HepG2 (cell line): ENCODE results near the gene SS18L1. TPM values are rescaled to one million over a fixed set of nuclear protein-coding genes. Genes with fewer than 3 reads are reported as not detected.
A peak's percentile ranks its signal among the peaks of the same experiment; 100 is the strongest.

Experiments
- ATAC-seq: fragments of 200-7000 bp; cut with Tn5 transposase; 3 replicates; pipeline ENCODE4 v1.9.1; 2020; ENCODE audit warnings: mild to moderate bottlenecking, moderate library complexity
- BruUV-seq: library from RNA; stranded (reverse); fragments of 400-500 nt; replicated peaks from 2 replicates; lab custom pipeline; 2021; lab: Mats Ljungman, UMichigan
- CTCF ChIA-PET: fragments of 300-600 bp; formaldehyde crosslinking; extraction: SDS; loops from one replicate; lab custom pipeline; 2021; ENCODE audit warnings: low total read pairs, inconsistent platforms, low intra/inter-chr PET ratio; lab: Yijun Ruan, JAX
- POLR2A ChIA-PET: fragments of 350-600 bp; sonication (Branson Sonifier 250); formaldehyde crosslinking; loops from one replicate; lab custom pipeline; 2020; ENCODE audit warnings: antibody characterized with exemption, inconsistent platforms; lab: Yijun Ruan, JAX
- DNase-seq: peaks from one replicate; pipeline ENCODE4 v3.0.0-alpha.2; 2015; ENCODE audit warnings: low spot score
- FAIRE-seq: peaks from 3 replicates; lab custom pipeline; 2011; peaks lifted over from hg19 to GRCh38; lab: Jason Lieb, UNC
- H2AFZ ChIP-seq: one replicate; pipeline ENCODE4 v1.6.1; 2011; ENCODE audit warnings: low read length, inconsistent platforms
- H3K27ac ChIP-seq: fragments of 300-600 bp; 3 replicates; pipeline ENCODE4 v1.8.0; 2011; ENCODE audit warnings: mixed run types, mild to moderate bottlenecking, mixed read lengths, low read length, inconsistent platforms; ENCODE audit not compliant: insufficient read depth; ENCODE audit errors: extremely low read length
- H3K27me3 ChIP-seq, 2 experiments: fragments of 200-600 bp in 1 of 2; 2 replicates in 1 of 2; 3 replicates in 1 of 2; pipeline versions ENCODE4 v1.6.0 to v1.8.0; 2011; ENCODE audit warnings: low read length in 2 of 2, mild to moderate bottlenecking in 2 of 2, moderate library complexity in 2 of 2, inconsistent platforms in 1 of 2; ENCODE audit not compliant: insufficient read depth in 2 of 2, control insufficient read depth in 1 of 2
- H3K36me3 ChIP-seq, 2 experiments: fragments of 200-600 bp in 1 of 2; replicated peaks in 1 of 2; 2 replicates in 1 of 2; 3 replicates in 1 of 2; pipeline versions ENCODE4 v1.5.1 to v1.8.0; 2011; ENCODE audit warnings: low read length in 2 of 2, inconsistent platforms in 1 of 2; ENCODE audit not compliant: insufficient read depth in 2 of 2, control insufficient read depth in 1 of 2
- H3K4me1 ChIP-seq: 2 replicates; pipeline ENCODE4 v1.5.1; 2012; ENCODE audit warnings: low read length, inconsistent platforms; ENCODE audit not compliant: insufficient read depth
- H3K4me2 ChIP-seq: 2 replicates; pipeline ENCODE4 v1.6.0; 2011; ENCODE audit warnings: low read depth, low read length, inconsistent platforms
- H3K4me3 ChIP-seq, 3 experiments: fragments of 200-600 bp in 1 of 3; sonication (generic), shearing (Covaris generic) in 1 of 3; replicated peaks in 1 of 3; 2 replicates each; pipeline ENCODE4 v1.5.1; 2011 to 2016; ENCODE audit warnings: low read length in 3 of 3, inconsistent platforms in 2 of 3, low read depth in 2 of 3, mild to moderate bottlenecking in 2 of 3, control low read depth in 1 of 3, mixed read lengths in 1 of 3; ENCODE audit not compliant: insufficient read depth in 1 of 3
- H3K79me2 ChIP-seq: one replicate; pipeline ENCODE4 v1.6.1; 2011; ENCODE audit warnings: low read length, inconsistent platforms; ENCODE audit not compliant: insufficient read depth
- H3K9ac ChIP-seq: 2 replicates; pipeline ENCODE4 v1.6.0; 2011; ENCODE audit warnings: mild to moderate bottlenecking, low read depth, low read length, inconsistent platforms; ENCODE audit not compliant: insufficient read depth
- H3K9me3 ChIP-seq: 2 replicates; pipeline ENCODE4 v1.5.1; 2012; ENCODE audit warnings: mild to moderate bottlenecking, low read length
- H4K20me1 ChIP-seq: 2 replicates; pipeline ENCODE4 v1.6.0; 2011; ENCODE audit warnings: inconsistent platforms, mild to moderate bottlenecking, low read length, moderate library complexity; ENCODE audit not compliant: insufficient read depth
- EP300 ChIP-seq, 3 experiments: sonication (generic) in 1 of 3; formaldehyde crosslinking in 1 of 3; IDR thresholded peaks; 2 replicates each; pipeline versions ENCODE4 v1.5.1 to v1.6.1; 2011 to 2020; ENCODE audit warnings: low read depth in 2 of 3, low read length in 2 of 3, borderline replicate concordance in 1 of 3, improper control_type of control experiment in 1 of 3, mild to moderate bottlenecking in 1 of 3, missing genetic modification reagents in 1 of 3, moderate library complexity in 1 of 3
- GTF2F1 ChIP-seq: fragments of 150-350 bp; IDR thresholded peaks from 2 replicates; pipeline ENCODE4 v1.6.1; 2014; ENCODE audit warnings: low read length
- HDAC1 ChIP-seq: sonication (generic); formaldehyde crosslinking; IDR thresholded peaks from 2 replicates; pipeline ENCODE4 v1.5.1; 2020; ENCODE audit warnings: mild to moderate bottlenecking, missing genetic modification reagents
- KMT2A ChIP-seq: sonication (generic); formaldehyde crosslinking; IDR thresholded peaks from 2 replicates; pipeline ENCODE4 v1.4.0; 2020; ENCODE audit warnings: missing genetic modification reagents
- NPAS2 ChIP-seq: sonication (generic); formaldehyde crosslinking; IDR thresholded peaks from 2 replicates; pipeline ENCODE4 v1.8.0; 2022; ENCODE audit warnings: mild to moderate bottlenecking, missing genetic modification reagents, borderline replicate concordance
- NRL ChIP-seq: sonication (generic); formaldehyde crosslinking; IDR thresholded peaks from 2 replicates; pipeline ENCODE4 v1.5.0; 2020; ENCODE audit warnings: missing genetic modification reagents, mild to moderate bottlenecking, moderate library complexity, borderline replicate concordance
- POLR2AphosphoS5 ChIP-seq: IDR thresholded peaks from 2 replicates; pipeline ENCODE4 v1.6.1; 2012; ENCODE audit warnings: low read depth, low read length
- RCOR2 ChIP-seq: IDR thresholded peaks from 2 replicates; pipeline ENCODE4 v1.6.1; 2016; ENCODE audit warnings: missing biosample characterization, missing genetic modification reagents
- SMAD9 ChIP-seq: sonication (generic); formaldehyde crosslinking; IDR thresholded peaks from 2 replicates; pipeline ENCODE4 v1.5.1; 2020; ENCODE audit warnings: mild to moderate bottlenecking, missing genetic modification reagents
- SSRP1 ChIP-seq: IDR thresholded peaks from 2 replicates; pipeline ENCODE4 v1.6.1; 2016; ENCODE audit warnings: control low read depth
- ZIK1 ChIP-seq: sonication (generic); formaldehyde crosslinking; IDR thresholded peaks from 2 replicates; pipeline ENCODE4 v1.5.0; 2020; ENCODE audit warnings: mild to moderate bottlenecking, low read depth, missing genetic modification reagents, borderline replicate concordance
- ZNF317 ChIP-seq: sonication (generic); formaldehyde crosslinking; IDR thresholded peaks from 2 replicates; pipeline ENCODE4 v1.5.0; 2020; ENCODE audit warnings: mild to moderate bottlenecking, missing genetic modification reagents
- ZNF737 ChIP-seq: sonication (generic); formaldehyde crosslinking; IDR thresholded peaks from 2 replicates; pipeline ENCODE4 v1.5.0; 2020; ENCODE audit warnings: missing genetic modification reagents, mild to moderate bottlenecking, borderline replicate concordance
- WGBS: methylation state at CpG from one replicate; pipeline ENCODE4 v1.1.6; 2017; ENCODE audit warnings: low lambda C conversion rate; 5-methylcytosine and 5-hydroxymethylcytosine counted together
- in situ Hi-C: cut with HindIII; loops from 2 replicates; pipeline ENCODE4 v1.10.0; 2017; ENCODE audit warnings: low pct_unique_long_range_greater_than_20kb; ENCODE audit not compliant: extremely low pct_ligation_motif_present
- intact Hi-C: fragments of 100-400 bp; cut with micrococcal nuclease; formaldehyde crosslinking; loops from one replicate; pipeline ENCODE4 v1.10.0; 2022; ENCODE audit not compliant: unreplicated experiment
- polyA plus RNA-seq, 8 experiments: library from polyadenylated mRNA; depleted of rRNA in 3 of 8; stranded (reverse) in 7 of 8; unstranded in 1 of 8; fragments of >200 nt; fragmentation: Illumina TruSeq in 4 of 8; extraction: Trizol in 4 of 8; gene quantifications; 2 replicates each; pipeline versions ENCODE4 v1.2.1 to v1.2.3, GENCODE V29; 2011 to 2016; ENCODE audit warnings: low read depth in 4 of 8, missing spikeins in 1 of 8, mixed read lengths in 1 of 8; ENCODE audit not compliant: insufficient read depth in 1 of 8
- total RNA-seq, 5 experiments: library from RNA; depleted of rRNA; stranded (reverse); fragments of >200 nt; fragmentation: Illumina TruSeq; extraction: Trizol; gene quantifications; 2 replicates each; pipeline ENCODE4 v1.2.3, GENCODE V29; 2016; ENCODE audit warnings: low read depth in 1 of 5
- TF ChIP-seq, protein P1 (sequence below): sonication (generic); formaldehyde crosslinking; IDR thresholded peaks from 2 replicates; pipeline ENCODE4 v1.8.1; 2022; ENCODE audit warnings: low read depth, mild to moderate bottlenecking, missing genetic modification reagents
- TF ChIP-seq, protein P2 (sequence below): sonication (generic); formaldehyde crosslinking; IDR thresholded peaks from 2 replicates; pipeline ENCODE4 v1.4.0; 2020; ENCODE audit warnings: missing genetic modification reagents, borderline replicate concordance
- TF ChIP-seq, protein P3 (sequence below): sonication (generic); formaldehyde crosslinking; conservative IDR thresholded peaks from 2 replicates; pipeline ENCODE4 v1.4.0; 2020; ENCODE audit warnings: missing genetic modification reagents
- TF ChIP-seq, protein P4 (sequence below): sonication (generic); formaldehyde crosslinking; IDR thresholded peaks from 2 replicates; pipeline ENCODE4 v1.5.0; 2020; ENCODE audit warnings: missing genetic modification reagents, mild to moderate bottlenecking, borderline replicate concordance

Gene SS18L1
- total and polyA plus RNA-seq, 2 of the 13 experiments (the other 11 are each of a cell fraction or from before 2014, with no cell fraction given) = 17.8 to 27.6 TPM

DNA sequence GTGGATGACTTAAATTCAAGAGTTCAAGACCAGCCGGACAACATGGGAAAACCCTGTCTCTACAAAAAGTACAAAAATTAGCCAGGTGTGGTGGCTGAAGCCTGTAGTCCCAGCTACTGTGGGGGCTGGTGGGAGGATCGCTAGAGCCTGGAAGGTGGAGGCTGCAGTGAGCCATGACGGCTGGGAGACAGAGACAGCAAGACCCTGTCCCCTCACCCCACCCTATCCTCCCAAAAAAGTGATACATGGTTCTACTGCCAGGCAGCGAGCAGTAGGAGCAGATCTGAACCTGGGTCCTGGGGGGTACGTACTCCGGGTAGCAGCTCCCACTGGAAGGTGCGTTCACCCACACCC is 2.5 kb upstream of the SS18L1 start:
- Histone ChIP-seq H2AFZ (no peak overlapping the region), H3K36me3 (peaks cover 31 to 49% of the 10 kb centered on the region in 2 experiments), H3K4me2 (peak overlapping the region; percentile 90), H3K9me3 (no peaks in the 10 kb centered on the region), H3K9ac (peak overlapping the region; percentile 90; the same call in 1 of the 2 replicates), H4K20me1 (peaks cover 58% of the 10 kb centered on the region), H3K4me3 (peak overlapping the region in 1 of 3 experiments; percentile 87; a peak in 2 of 6 replicates), H3K27me3 (no peaks in the 10 kb centered on the region; a peak in 1 of 5 replicates), H3K79me2 (peaks cover 62% of the 10 kb centered on the region), H3K4me1 (peaks cover 43% of the 10 kb centered on the region), H3K27ac (no peak overlapping the region)
- 88% methylated on average over 7 of the region's 7 CpGs for WGBS
- ChIA-PET CTCF (interaction anchor here (1.2 to 3.5 kb wide), 2 partner anchors 16 to 130 kb away, joined by 4 to 13 read pairs; no protein-coding TSS in a partner anchor), POLR2A (interaction anchor here (1.1 to 3.4 kb wide), 5 partner anchors 12 to 74 kb away, joined by 3 to 45 read pairs (median 6); partner anchors contain the start of genes LSM14B and TAF4)
- ATAC-seq = no peak
- FAIRE-seq = no peak
- no TSS peak for BruUV-seq
- in situ Hi-C loops = loop anchor here (5.0 kb wide), 1 partner anchor 129 kb away; no protein-coding TSS in a partner anchor
- intact Hi-C loops = no loop called here
- DNase-seq = no peak
- TF ChIP-seq, protein P1, sequence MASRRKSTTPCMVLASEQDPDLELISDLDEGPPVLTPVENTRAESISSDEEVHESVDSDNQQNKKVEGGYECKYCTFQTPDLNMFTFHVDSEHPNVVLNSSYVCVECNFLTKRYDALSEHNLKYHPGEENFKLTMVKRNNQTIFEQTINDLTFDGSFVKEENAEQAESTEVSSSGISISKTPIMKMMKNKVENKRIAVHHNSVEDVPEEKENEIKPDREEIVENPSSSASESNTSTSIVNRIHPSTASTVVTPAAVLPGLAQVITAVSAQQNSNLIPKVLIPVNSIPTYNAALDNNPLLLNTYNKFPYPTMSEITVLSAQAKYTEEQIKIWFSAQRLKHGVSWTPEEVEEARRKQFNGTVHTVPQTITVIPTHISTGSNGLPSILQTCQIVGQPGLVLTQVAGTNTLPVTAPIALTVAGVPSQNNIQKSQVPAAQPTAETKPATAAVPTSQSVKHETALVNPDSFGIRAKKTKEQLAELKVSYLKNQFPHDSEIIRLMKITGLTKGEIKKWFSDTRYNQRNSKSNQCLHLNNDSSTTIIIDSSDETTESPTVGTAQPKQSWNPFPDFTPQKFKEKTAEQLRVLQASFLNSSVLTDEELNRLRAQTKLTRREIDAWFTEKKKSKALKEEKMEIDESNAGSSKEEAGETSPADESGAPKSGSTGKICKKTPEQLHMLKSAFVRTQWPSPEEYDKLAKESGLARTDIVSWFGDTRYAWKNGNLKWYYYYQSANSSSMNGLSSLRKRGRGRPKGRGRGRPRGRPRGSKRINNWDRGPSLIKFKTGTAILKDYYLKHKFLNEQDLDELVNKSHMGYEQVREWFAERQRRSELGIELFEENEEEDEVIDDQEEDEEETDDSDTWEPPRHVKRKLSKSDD (CRISPR knock-in tag) = peak; percentile 41; the same call in 1 of the 2 replicates
- TF ChIP-seq SSRP1 (CRISPR knock-in tag) (peak; percentile 77; the same call in 1 of the 2 replicates), ZNF317 (no peak), HDAC1 (no peak), SMAD9 (CRISPR knock-in tag) (no peak), RCOR2 (CRISPR knock-in tag) (no peak), POLR2AphosphoS5 (peak; percentile 2; the same call in 1 of the 2 replicates), KMT2A (no peak), NRL (CRISPR knock-in tag) (peak; percentile 82), ZNF737 (CRISPR knock-in tag) (no peak), EP300 (IDR thresholded peaks at IDR 0.05; ENCODE audit: low read depth in 2 of 2, low read length in 2 of 2) (no peak), EP300 (CRISPR knock-in tag; IDR thresholded peaks at IDR 0.05; ENCODE audit: borderline replicate concordance) (peak; percentile 26; the same call in 1 of the 2 replicates), NPAS2 (CRISPR knock-in tag) (no peak), ZIK1 (CRISPR knock-in tag) (no peak), GTF2F1 (no peak)
- TF ChIP-seq, protein P2, sequence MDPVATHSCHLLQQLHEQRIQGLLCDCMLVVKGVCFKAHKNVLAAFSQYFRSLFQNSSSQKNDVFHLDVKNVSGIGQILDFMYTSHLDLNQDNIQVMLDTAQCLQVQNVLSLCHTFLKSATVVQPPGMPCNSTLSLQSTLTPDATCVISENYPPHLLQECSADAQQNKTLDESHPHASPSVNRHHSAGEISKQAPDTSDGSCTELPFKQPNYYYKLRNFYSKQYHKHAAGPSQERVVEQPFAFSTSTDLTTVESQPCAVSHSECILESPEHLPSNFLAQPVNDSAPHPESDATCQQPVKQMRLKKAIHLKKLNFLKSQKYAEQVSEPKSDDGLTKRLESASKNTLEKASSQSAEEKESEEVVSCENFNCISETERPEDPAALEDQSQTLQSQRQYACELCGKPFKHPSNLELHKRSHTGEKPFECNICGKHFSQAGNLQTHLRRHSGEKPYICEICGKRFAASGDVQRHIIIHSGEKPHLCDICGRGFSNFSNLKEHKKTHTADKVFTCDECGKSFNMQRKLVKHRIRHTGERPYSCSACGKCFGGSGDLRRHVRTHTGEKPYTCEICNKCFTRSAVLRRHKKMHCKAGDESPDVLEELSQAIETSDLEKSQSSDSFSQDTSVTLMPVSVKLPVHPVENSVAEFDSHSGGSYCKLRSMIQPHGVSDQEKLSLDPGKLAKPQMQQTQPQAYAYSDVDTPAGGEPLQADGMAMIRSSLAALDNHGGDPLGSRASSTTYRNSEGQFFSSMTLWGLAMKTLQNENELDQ (CRISPR knock-in tag) = no peak
- TF ChIP-seq, protein P3, sequence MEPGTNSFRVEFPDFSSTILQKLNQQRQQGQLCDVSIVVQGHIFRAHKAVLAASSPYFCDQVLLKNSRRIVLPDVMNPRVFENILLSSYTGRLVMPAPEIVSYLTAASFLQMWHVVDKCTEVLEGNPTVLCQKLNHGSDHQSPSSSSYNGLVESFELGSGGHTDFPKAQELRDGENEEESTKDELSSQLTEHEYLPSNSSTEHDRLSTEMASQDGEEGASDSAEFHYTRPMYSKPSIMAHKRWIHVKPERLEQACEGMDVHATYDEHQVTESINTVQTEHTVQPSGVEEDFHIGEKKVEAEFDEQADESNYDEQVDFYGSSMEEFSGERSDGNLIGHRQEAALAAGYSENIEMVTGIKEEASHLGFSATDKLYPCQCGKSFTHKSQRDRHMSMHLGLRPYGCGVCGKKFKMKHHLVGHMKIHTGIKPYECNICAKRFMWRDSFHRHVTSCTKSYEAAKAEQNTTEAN = no peak
- TF ChIP-seq, protein P4, sequence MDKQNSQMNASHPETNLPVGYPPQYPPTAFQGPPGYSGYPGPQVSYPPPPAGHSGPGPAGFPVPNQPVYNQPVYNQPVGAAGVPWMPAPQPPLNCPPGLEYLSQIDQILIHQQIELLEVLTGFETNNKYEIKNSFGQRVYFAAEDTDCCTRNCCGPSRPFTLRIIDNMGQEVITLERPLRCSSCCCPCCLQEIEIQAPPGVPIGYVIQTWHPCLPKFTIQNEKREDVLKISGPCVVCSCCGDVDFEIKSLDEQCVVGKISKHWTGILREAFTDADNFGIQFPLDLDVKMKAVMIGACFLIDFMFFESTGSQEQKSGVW (CRISPR knock-in tag) = no peak
